GM12878 (cell line): ENCODE results near the gene ZAR1L. TPM values are rescaled to one million over a fixed set of nuclear protein-coding genes. Genes with fewer than 3 reads are reported as not detected.
A peak's percentile ranks its signal among the peaks of the same experiment; 100 is the strongest.

ENCODE experiments used
- ATF2 ChIP-seq: IDR thresholded peaks from 2 replicates; pipeline ENCODE4 v1.6.1; 2012; ENCODE audit warnings: low read length, inconsistent platforms
- BRCA1 ChIP-seq: IDR thresholded peaks from 2 replicates; pipeline ENCODE4 v1.6.1; 2011; ENCODE audit warnings: low read depth, low read length, improper control_type of control experiment
- DPF2 ChIP-seq: fragments of 450-650 bp; IDR thresholded peaks from 2 replicates; pipeline ENCODE4 v1.6.1; 2017; ENCODE audit warnings: mild to moderate bottlenecking
- HDAC6 ChIP-seq: fragments of 200-600 bp; sonication (generic); IDR thresholded peaks from one replicate; pipeline ENCODE4 v1.8.0; 2017; ENCODE audit warnings: antibody characterized with exemption; ENCODE audit not compliant: unreplicated experiment
- IKZF1 ChIP-seq: fragments of 450-650 bp; conservative IDR thresholded peaks from 2 replicates; pipeline ENCODE4 v1.6.1; 2017; ENCODE audit warnings: antibody characterized with exemption, mild to moderate bottlenecking
- IRF5 ChIP-seq: fragments of 450-650 bp; IDR thresholded peaks from 2 replicates; pipeline ENCODE4 v1.6.1; 2017; ENCODE audit warnings: borderline replicate concordance
- MEF2A ChIP-seq: IDR thresholded peaks from 2 replicates; pipeline ENCODE4 v1.6.1; 2011; ENCODE audit warnings: low read depth, mild to moderate bottlenecking, low read length, moderate library complexity; ENCODE audit not compliant: insufficient read depth
- NBN ChIP-seq: fragments of 450-650 bp; IDR thresholded peaks from 2 replicates; pipeline ENCODE4 v1.6.1; 2016
- SPI1 ChIP-seq: IDR thresholded peaks from 2 replicates; pipeline ENCODE4 v1.6.1; 2011; ENCODE audit warnings: low read depth, mild to moderate bottlenecking, low read length, moderate library complexity, borderline replicate concordance; ENCODE audit not compliant: insufficient read depth
- TARDBP ChIP-seq: IDR thresholded peaks from 2 replicates; pipeline ENCODE4 v1.6.1; 2016; ENCODE audit warnings: borderline replicate concordance
- YBX1 ChIP-seq: fragments of 450-650 bp; IDR thresholded peaks from 2 replicates; pipeline ENCODE4 v1.6.1; 2016; ENCODE audit warnings: antibody characterized with exemption
- polyA plus RNA-seq, 11 experiments: library from polyadenylated mRNA; depleted of rRNA in 4 of 11; unstranded in 6 of 11; stranded (reverse) in 5 of 11; fragments of >200 nt; fragmentation: Nextera tagmentation in 4 of 11; fragmentation: Illumina TruSeq in 1 of 11; extraction: Ambion mirVana in 4 of 11; extraction: Trizol in 1 of 11; gene quantifications; 1 replicate in 1 of 11; 2 replicates in 10 of 11; pipeline versions ENCODE4 v1.2.1 to v1.2.3, GENCODE V29; 2011 to 2016; ENCODE audit warnings: inconsistent platforms in 2 of 11, missing spikeins in 2 of 11, low read depth in 1 of 11
- total RNA-seq, 4 experiments: library from RNA; depleted of rRNA in 3 of 4; stranded (reverse); fragments of >200 nt in 3 of 4; fragmentation: Illumina TruSeq in 1 of 4; extraction: Trizol in 1 of 4; gene quantifications; 2 replicates each; pipeline versions ENCODE4 v1.2.1 to v1.2.3, GENCODE V29; 2013 to 2021
- TF ChIP-seq, protein P1 (sequence below): fragments of 450-650 bp; IDR thresholded peaks from 2 replicates; pipeline ENCODE4 v1.6.1; 2016; ENCODE audit warnings: mild to moderate bottlenecking, moderate library complexity, borderline replicate concordance

Gene ZAR1L
- total and polyA plus RNA-seq, 10 of the 15 experiments (the other 5 are each of a cell fraction or from before 2014, with no cell fraction given), result 0.05 to 0.34 (median 0.17) TPM; not detected in 6

- TF ChIP-seq, protein P1, sequence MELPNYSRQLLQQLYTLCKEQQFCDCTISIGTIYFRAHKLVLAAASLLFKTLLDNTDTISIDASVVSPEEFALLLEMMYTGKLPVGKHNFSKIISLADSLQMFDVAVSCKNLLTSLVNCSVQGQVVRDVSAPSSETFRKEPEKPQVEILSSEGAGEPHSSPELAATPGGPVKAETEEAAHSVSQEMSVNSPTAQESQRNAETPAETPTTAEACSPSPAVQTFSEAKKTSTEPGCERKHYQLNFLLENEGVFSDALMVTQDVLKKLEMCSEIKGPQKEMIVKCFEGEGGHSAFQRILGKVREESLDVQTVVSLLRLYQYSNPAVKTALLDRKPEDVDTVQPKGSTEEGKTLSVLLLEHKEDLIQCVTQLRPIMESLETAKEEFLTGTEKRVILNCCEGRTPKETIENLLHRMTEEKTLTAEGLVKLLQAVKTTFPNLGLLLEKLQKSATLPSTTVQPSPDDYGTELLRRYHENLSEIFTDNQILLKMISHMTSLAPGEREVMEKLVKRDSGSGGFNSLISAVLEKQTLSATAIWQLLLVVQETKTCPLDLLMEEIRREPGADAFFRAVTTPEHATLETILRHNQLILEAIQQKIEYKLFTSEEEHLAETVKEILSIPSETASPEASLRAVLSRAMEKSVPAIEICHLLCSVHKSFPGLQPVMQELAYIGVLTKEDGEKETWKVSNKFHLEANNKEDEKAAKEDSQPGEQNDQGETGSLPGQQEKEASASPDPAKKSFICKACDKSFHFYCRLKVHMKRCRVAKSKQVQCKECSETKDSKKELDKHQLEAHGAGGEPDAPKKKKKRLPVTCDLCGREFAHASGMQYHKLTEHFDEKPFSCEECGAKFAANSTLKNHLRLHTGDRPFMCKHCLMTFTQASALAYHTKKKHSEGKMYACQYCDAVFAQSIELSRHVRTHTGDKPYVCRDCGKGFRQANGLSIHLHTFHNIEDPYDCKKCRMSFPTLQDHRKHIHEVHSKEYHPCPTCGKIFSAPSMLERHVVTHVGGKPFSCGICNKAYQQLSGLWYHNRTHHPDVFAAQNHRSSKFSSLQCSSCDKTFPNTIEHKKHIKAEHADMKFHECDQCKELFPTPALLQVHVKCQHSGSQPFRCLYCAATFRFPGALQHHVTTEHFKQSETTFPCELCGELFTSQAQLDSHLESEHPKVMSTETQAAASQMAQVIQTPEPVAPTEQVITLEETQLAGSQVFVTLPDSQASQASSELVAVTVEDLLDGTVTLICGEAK, result peak; percentile 90
- no peak for TF ChIP-seq YBX1
- TF ChIP-seq ATF2, result no peak
- no peak for TF ChIP-seq BRCA1
- 0 out of 2 replicates have a peak, but pooled peaks have one; percentile 30 for TF ChIP-seq DPF2
- 0 out of 2 replicates have a peak, but pooled peaks have one; percentile 24 for TF ChIP-seq NBN
- peak; percentile 48 for TF ChIP-seq IKZF1
- TF ChIP-seq TARDBP, result no peak
- TF ChIP-seq MEF2A, result no peak
- TF ChIP-seq IRF5, result no peak
- TF ChIP-seq SPI1, result peak; percentile 93
- TF ChIP-seq HDAC6, result no peak
- TF ChIP-seq, all 136 proteins: peak for 13
Observed at GRCh38 chr13:32354040-32354439, 38.9 kb upstream of the ZAR1L start (continued).
